Activated CD4-positive, alpha-beta T cell treated with anti-CD3 and anti-CD28 coated beads for 4 hours (primary cell): Measurements from ENCODE around the gene CHFR.
A peak's percentile ranks its signal among the peaks of the same experiment; 100 is the strongest.
"Not testable (repeated sequence)": the region's sequence is repeated elsewhere in the genome, so short reads cannot be mapped to it uniquely, and the experiment has no call there.

ENCODE experiments used
- DNase-seq, 2 donors: peaks; one replicate each; pipeline ENCODE4 v3.0.0-alpha.2; 2020

Gene CHFR

GRCh38 chr12:132807295-132808092 lies 79.9 kb downstream of the CHFR start:
- no peak for DNase-seq

GRCh38 chr12:132806857-132807256 lies 80.5 kb downstream of the CHFR start:
- DNase-seq: peak in 1 of 2 donors; percentile 35

DNA sequence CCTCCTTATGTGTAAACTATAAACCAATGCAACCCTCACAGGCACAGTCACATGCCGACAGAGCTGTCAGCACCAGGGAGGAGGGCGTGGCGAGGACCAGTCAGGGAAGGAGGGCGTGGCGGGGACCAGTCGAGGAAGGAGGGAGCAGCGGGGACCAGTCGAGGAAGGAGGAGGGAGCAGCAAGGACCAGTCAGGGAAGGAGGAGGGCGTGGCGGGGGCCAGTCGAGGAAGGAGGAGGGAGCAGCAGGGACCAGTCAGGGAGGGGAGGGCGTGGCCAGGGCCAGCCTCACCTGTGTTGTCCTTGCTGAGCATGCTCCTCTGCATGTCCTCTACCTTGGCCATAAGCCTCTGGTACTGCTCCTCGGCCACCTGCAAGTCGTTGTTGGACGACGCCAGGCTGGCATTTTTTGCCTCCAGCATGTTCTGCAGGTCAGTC lies 83.0 kb downstream of the CHFR start:
- DNase-seq: no peak

GRCh38 chr12:132803888-132804287 lies 83.5 kb downstream of the CHFR start:
- DNase-seq: no peak

GRCh38 chr12:132803125-132803524 lies 84.3 kb downstream of the CHFR start:
- no peak for DNase-seq

GRCh38 chr12:132801741-132802140 lies 85.7 kb downstream of the CHFR start:
- no peak for DNase-seq

- DNase-seq: no peak
Measured at GRCh38 chr12:132798836-132799235, 88.6 kb downstream of the CHFR start.

DNA sequence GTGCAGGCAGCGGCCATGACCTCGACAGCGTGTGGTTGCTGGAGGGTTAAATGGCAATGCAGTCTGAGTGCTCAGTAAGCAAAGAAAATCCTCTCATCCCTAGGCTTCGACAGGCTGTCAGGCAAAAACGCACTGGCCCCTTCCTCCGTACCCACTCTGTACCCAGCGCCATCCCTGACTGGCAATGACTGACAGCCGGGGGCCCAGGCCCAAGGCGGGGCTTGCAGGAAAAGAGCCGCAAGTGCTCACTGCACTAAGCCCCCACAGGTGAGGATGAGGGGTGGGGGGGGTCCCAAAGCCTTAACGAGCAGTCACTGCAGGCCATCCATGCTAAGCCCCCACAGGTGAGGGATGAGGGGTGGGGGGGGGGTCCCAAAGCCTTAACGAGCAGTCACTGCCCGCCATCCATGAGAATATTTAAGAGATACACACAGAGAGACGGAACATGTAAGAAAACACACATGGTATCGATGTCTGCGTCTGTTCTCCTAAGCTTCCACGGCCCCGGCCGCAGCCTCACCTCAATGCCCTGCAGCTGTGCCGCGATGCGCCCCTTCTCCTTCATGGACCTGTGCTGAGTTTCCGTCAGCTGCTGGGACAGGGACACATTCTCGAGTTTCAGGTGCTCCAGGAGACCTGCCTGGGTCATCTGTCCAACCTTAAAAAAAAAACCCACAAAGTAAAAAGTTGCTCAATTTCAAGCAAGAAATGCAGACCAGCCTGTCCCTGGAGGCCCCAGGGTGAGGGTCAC lies 89.4 kb downstream of the CHFR start:
- no peak for DNase-seq

DNA sequence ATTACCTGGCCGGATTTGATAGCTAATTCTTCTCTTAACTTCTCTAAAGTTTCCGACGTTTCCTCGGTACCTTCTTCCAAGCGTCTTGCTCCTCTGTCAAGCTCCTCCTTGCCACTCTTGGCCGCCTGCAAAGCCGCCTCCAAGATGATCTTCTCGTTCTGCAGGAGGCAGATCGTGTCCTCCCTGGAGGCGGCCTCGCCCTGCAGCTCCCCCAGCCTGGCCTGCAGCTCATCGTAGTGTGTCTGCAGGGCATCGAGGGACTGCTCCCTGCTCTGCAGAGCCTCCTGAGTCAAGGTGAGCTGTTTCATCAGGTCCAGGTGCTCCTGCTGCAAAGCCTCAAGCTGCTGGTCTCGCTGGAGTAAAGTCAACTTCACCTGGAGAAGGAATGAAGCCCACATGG lies 91.6 kb downstream of the CHFR start:
- DNase-seq: no peak

DNA sequence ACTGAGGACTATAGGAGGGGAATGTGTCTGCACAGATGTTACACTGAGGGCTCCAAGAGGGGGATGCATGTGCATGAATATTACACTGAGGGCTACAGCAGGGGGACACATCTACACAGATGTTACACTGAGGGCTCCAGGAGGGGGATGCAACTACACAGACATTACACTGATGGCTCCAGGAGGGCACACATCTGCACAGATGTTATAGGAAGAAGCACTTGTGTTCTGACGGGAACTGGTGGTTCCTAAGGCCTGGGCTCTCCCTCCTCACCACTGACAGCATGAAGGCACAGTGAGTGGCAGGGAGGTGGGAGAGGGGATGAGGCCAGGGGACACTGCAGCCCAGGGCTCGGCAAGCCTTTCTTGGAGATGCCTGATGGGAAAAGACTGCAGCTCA lies 95.5 kb downstream of the CHFR start:
- DNase-seq: not testable (repeated sequence)

DNA sequence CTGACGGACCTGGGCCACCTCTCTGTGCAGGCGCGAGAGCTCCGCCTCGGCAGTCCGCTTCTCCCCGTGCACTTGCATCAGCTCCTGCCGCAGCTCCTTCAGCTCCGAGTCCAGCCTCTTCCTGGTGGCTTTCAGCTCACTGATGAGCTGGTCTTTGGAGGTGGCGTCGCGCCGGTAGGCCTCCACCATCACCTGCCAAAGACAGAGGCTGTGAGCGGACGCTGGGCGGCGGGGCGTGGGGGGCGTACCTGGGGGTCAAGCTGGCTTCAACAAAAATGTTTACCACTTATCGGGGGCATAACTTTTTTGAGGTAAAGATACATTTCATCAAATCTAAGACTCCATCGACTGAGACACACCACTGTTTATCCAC lies 98.3 kb downstream of the CHFR start:
- no peak for DNase-seq

DNA sequence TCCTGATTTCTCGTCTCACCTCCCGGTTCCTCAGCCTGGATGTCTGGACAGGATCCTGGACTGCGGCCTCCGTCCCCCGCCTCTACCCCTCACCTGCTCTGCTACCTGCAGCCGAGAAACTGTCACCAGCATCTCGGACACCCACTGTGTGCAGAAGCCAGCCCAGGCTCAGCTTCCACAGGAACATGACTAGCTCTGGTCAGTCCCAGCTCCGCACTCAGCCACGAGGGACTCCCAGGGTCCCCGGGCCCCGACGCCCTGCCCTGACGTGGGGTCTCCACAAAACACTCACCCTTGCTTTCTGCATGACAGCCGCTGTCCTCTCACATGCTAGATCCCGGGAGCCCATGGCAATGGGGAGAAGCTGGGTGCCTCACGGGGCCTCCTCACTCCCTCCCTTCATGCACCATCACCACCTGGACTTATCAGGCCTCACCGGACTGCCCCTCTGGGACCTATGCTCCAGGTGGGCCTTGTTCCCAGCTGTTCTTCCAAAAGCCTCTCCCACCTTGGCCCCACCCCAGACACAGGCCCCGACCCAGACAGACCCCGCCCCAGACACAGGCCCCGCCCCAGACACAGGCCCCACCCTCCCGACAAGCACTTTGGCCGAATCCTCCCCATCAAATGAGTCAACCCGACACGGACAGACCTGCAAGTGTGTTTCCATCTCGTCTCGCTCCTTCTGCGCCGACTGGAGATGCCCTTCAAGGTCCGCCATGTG lies 98.9 kb downstream of the CHFR start:
- DNase-seq: no peak

- no peak for DNase-seq
Measured at GRCh38 chr12:132787877-132788276, 99.5 kb downstream of the CHFR start.

GRCh38 chr12:132786192-132786591 lies 101.2 kb downstream of the CHFR start:
- no peak for DNase-seq

DNA sequence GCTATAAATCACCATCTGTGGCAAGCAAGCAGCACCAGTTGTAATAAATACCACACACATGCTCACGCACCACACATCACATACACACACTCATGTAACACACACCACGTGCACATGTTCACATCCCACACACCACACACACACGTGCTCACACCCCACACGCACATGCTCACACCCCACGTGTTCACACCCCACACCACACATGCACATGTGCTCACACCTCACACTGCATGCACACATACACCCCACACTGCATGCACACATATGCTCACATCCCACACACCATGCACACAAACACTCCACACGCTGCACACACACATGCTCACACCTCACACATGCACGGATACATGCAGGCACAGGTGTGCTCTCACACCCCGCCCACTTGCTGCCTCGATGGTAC lies 102.8 kb downstream of the CHFR start:
- DNase-seq: no peak

DNA sequence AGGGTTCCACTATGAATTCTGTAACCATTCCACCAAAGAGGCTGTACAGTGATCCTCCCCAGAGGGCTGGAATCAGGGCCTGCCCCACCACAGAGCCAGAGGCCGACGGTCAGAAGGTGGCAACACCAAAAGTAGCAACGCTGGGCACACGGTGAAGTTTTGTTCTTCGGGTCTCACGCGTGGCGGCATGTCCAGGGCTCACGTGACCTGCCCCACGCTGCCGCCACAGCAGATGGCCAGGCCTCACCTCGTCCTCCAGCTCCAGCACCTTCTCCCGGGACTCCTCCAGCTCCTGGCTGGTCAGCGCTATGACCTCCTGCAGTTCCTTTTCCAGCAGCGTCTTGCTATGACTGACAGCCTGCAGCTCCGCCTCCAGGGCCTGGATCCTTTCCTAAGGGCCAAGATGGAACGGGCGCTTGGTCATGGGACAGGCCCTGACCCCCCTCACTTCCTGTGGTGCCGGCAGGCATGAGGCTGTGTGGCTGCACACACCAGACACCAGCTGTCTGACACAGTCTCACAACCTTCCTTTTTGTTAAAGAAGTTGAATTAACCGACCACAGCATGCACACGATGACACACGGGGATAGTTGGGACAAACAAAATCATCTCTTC lies 103.4 kb downstream of the CHFR start:
- DNase-seq: no peak
